ENCODE results near the gene TSHZ2.

TSHZ2 gene

DNA sequence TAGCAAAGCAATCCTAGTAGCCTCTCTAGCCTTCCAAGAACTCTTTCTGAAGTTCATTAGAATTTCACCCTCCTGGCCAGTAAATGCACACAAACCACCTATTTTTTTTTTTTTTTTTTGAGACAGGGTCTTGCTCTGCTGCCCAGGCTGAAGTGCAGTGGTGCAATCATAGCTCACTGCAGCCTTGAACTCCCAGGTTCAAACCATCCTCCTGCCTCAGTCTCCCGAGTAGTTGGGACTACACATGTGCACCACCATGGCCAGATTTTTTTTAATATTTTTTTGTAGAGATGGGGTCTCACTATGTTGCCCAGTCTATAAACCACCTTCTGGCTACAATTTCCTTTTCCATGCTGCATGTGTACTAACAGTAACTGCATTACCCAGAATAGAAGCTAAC, 320.2 kb downstream of the TSHZ2 start:
- TF ChIP-seq ZFX (IDR thresholded peaks at IDR 0.05; ENCODE audit: borderline replicate concordance): no peak
- TF ChIP-seq CTCF (IDR thresholded peaks at IDR 0.05): no peak
- H3K27ac ChIP-seq: no peak overlapping the region

DNA sequence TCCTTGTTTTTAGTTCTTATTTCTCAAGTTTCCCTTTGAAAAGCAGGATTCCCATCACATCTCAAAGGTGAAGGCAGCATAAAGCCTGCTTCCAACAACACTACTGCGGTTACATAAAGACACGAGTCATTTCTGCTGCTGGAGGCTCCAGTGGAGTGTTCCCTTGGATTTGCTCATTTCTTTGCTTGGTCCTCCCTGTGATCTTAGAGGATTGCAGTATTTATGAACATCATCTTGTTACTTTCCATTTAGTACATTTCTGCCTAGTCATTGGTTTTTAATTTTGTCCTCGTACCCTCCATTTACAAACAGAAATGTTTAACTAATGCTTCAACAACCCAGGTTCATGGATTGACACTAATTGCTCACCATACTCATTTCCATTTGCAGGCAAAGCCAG, 322.6 kb downstream of the TSHZ2 start:
- no peak for TF ChIP-seq CTCF (IDR thresholded peaks at IDR 0.05)
- TF ChIP-seq ZFX (IDR thresholded peaks at IDR 0.05; ENCODE audit: borderline replicate concordance): no peak
- no peak overlapping the region for H3K27ac ChIP-seq

DNA sequence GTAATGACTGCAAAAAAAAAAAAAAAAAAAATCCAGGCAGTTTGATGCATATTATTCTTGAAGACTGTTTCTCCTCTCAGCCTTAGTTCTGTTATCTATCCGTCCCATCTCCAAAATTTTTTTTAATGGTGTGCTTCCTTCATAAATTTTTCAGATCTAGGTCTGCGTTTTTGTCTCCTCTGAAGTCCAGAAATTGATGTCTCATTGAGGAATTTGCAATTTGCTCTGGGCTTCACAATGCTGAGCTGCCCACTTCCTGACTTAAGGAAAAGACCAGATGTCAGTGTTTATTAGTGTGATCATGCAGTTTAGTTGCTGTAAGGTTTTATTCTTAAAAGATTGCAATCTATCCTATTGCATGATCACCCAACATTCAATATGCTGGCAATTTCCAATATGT, 323.9 kb downstream of the TSHZ2 start:
- TF ChIP-seq ZFX (IDR thresholded peaks at IDR 0.05; ENCODE audit: borderline replicate concordance): no peak
- no peak for TF ChIP-seq CTCF (IDR thresholded peaks at IDR 0.05)

GRCh38 chr20:53296451-53297153, 324.4 kb downstream of the TSHZ2 start:
- H3K27ac ChIP-seq: no peak overlapping the region
- TF ChIP-seq CTCF (IDR thresholded peaks at IDR 0.05): no peak
- TF ChIP-seq ZFX (IDR thresholded peaks at IDR 0.05; ENCODE audit: borderline replicate concordance): no peak

More for the DNA sequence above, 323.9 kb downstream of the TSHZ2 start:
- H3K27ac ChIP-seq: no peak overlapping the region

DNA sequence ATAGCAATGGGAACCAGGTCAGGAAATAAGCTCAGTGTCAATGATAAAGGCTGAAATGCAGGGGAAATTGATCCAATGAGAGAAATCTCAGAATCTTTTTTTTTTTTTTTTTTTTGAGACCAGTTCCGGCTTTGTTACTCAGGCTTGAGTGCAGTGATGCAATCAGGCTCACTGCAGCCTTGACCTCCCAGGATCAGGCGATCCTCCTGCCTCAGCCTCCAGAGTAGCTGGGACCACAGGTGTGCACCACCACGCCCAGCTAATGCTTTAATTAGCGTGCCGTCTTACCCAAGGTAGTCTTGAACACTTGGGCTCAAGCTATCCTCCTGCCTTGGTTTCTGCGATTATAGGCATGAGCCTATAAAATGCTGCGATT, 325.0 kb downstream of the TSHZ2 start:
- TF ChIP-seq ZFX (IDR thresholded peaks at IDR 0.05; ENCODE audit: borderline replicate concordance) (no peak), CTCF (IDR thresholded peaks at IDR 0.05) (no peak)
- no peak overlapping the region for H3K27ac ChIP-seq

GRCh38 chr20:53298260-53298659, 326.1 kb downstream of the TSHZ2 start:
- H3K27ac ChIP-seq: no peak overlapping the region
- TF ChIP-seq ZFX (IDR thresholded peaks at IDR 0.05; ENCODE audit: borderline replicate concordance) (no peak), CTCF (IDR thresholded peaks at IDR 0.05) (no peak)

DNA sequence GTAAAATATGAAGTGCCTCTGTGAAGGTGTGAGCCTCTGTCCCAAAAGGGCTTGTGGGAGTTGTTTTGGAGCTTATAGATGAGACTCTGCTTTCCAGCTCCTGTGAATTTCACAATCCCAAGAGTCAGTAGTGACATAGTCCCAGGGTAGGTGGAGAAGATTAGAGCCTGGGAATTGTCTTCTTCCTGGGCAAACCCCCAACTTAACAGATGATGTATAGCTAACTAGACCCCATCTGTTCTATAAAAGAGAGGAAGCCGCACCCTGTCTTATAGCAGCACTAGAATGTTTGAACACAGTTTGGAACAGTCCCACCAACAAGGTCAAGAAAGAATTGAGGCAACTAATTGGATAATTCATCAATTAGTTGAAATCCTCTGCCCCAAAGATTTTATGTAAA, 326.8 kb downstream of the TSHZ2 start:
- H3K27ac ChIP-seq: no peak overlapping the region
- no peak for TF ChIP-seq CTCF (IDR thresholded peaks at IDR 0.05)
- TF ChIP-seq ZFX (IDR thresholded peaks at IDR 0.05; ENCODE audit: borderline replicate concordance): no peak
